Prostate gland (tissue), 2 donors: ENCODE results near the gene FAM50A.

ENCODE experiments used
- POLR2A ChIP-seq: fragments of 450-650 bp; IDR thresholded peaks from one replicate; pipeline ENCODE4 v1.6.1; 2016; ENCODE audit warnings: antibody characterized with exemption, mild to moderate bottlenecking
- POLR2AphosphoS5 ChIP-seq: sonication (generic); formaldehyde crosslinking; IDR thresholded peaks from one replicate; pipeline ENCODE4 v1.6.1; 2017; ENCODE audit warnings: antibody characterized with exemption
- TF ChIP-seq, protein P1 (sequence below), 4 experiments: fragments of 200-600 bp in 2 of 4; fragments of 450-650 bp in 2 of 4; sonication (generic) in 2 of 4; IDR thresholded peaks; 1 replicate in 3 of 4; 2 replicates in 1 of 4; pipeline ENCODE4 v1.5.1; 2016 to 2019; ENCODE audit warnings: antibody characterized with exemption in 4 of 4, mild to moderate bottlenecking in 2 of 4, moderate library complexity in 2 of 4

DNA sequence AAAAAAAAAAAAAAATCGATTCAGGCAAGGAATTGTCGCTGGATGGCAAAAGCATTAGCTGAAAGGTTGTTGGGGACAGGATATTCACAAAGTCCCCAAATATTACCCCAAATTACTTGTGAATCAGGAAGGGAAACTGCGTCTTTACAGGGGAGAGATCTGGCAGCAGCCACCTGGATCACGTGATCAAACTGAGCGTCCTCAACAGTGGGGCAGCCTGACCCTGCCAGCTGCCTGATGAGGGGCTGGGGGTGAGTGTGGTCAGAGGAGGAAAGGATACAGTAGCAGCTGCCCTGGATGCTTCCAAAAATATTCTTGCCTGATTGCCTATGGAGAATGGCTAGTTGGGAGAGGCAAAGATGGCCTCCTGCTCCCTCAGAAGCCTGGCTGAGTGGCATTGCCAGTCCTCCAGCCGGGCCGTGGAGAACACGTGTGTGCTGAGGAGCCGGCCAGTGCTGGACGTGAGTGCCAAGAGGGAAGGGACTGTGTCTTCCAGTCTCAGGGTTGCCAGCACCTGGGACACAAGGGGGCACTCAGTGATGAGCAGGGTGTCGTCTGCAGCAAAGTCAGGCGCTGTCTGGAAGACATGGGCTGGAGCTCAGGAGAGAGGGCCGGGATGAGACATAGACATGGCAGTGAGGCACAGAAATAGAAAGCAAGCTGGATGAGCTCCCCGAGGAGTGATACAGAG is 38.1 kb downstream of the FAM50A start:
- TF ChIP-seq, protein P1, sequence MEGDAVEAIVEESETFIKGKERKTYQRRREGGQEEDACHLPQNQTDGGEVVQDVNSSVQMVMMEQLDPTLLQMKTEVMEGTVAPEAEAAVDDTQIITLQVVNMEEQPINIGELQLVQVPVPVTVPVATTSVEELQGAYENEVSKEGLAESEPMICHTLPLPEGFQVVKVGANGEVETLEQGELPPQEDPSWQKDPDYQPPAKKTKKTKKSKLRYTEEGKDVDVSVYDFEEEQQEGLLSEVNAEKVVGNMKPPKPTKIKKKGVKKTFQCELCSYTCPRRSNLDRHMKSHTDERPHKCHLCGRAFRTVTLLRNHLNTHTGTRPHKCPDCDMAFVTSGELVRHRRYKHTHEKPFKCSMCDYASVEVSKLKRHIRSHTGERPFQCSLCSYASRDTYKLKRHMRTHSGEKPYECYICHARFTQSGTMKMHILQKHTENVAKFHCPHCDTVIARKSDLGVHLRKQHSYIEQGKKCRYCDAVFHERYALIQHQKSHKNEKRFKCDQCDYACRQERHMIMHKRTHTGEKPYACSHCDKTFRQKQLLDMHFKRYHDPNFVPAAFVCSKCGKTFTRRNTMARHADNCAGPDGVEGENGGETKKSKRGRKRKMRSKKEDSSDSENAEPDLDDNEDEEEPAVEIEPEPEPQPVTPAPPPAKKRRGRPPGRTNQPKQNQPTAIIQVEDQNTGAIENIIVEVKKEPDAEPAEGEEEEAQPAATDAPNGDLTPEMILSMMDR (IDR thresholded peaks at IDR 0.05): no peak
- TF ChIP-seq POLR2AphosphoS5 (no peak), POLR2A (no peak)
